Gastrocnemius medialis (tissue), 4 donors: ENCODE results near the gene SARM1. TPM values are rescaled to one million over a fixed set of nuclear protein-coding genes. Genes with fewer than 3 reads are reported as not detected.

Source experiments
- ATAC-seq, 2 donors: fragments of 150-250 bp; one replicate each; pipeline ENCODE4 v1.9.1; 2016
- DNase-seq, 2 donors: peaks; one replicate each; pipeline ENCODE4 v3.0.0-alpha.2; 2019
- H3K27ac ChIP-seq, 4 donors: fragments of 200-600 bp; sonication (generic); 1 replicate in 1 of 4; 2 replicates in 3 of 4; pipeline ENCODE4 v1.5.1; 2016 to 2018; ENCODE audit warnings: mild to moderate bottlenecking in 2 of 4, moderate library complexity in 1 of 4
- H3K27me3 ChIP-seq, 3 donors: fragments of 200-600 bp; sonication (generic) in 2 of 3; 1 replicate in 1 of 3; 2 replicates in 2 of 3; pipeline versions ENCODE4 v1.5.1 to v1.6.0; 2016 to 2019; ENCODE audit warnings: mild to moderate bottlenecking in 1 of 3, moderate library complexity in 1 of 3
- H3K36me3 ChIP-seq, 2 donors: fragments of 200-600 bp; sonication (generic) in 1 of 2; one replicate each; pipeline ENCODE4 v1.5.1; 2017 to 2018
- H3K4me1 ChIP-seq, 2 donors: fragments of 200-600 bp; sonication (generic) in 1 of 2; one replicate each; pipeline ENCODE4 v1.5.1; 2016 to 2017; ENCODE audit warnings: mild to moderate bottlenecking in 2 of 2
- H3K4me3 ChIP-seq, 4 donors: fragments of 200-600 bp; sonication (generic) in 3 of 4; 1 replicate in 1 of 4; 2 replicates in 3 of 4; pipeline ENCODE4 v1.5.1; 2016 to 2019; ENCODE audit warnings: mild to moderate bottlenecking in 2 of 4
- H3K9me3 ChIP-seq, 3 donors: fragments of 200-600 bp; sonication (generic) in 2 of 3; 1 replicate in 1 of 3; 2 replicates in 2 of 3; pipeline ENCODE4 v1.5.1; 2016 to 2019
- POLR2A ChIP-seq, 2 donors: fragments of 450-650 bp; IDR thresholded peaks; one replicate each; pipeline ENCODE4 v1.6.1; 2017; ENCODE audit warnings: antibody characterized with exemption in 2 of 2, mild to moderate bottlenecking in 2 of 2, moderate library complexity in 2 of 2
- in situ Hi-C, 4 donors: fragments of 200-750 bp; cut with MboI; loops; one replicate each; pipeline versions ENCODE4 v1.15.0 to v1.8.0; 2017; ENCODE audit warnings: low sequenced_read_pairs in 4 of 4
- intact Hi-C: fragments of 100-400 bp; cut with DNase I; formaldehyde crosslinking; loops from one replicate; pipeline ENCODE4 v1.15.1; 2023; ENCODE audit warnings: low total_unique reads
- total RNA-seq, 4 donors: library from RNA; depleted of rRNA; stranded (reverse); fragments of >200 nt; gene quantifications; one replicate each; pipeline versions ENCODE4 v1.1.0 to v1.2.3, GENCODE V29; 2016
- TF ChIP-seq, protein P1 (sequence below), 5 experiments: fragments of 450-650 bp in 3 of 5; fragments of 200-600 bp in 2 of 5; sonication (generic) in 2 of 5; IDR thresholded peaks in 4 of 5; conservative IDR thresholded peaks in 1 of 5; 1 replicate in 4 of 5; 2 replicates in 1 of 5; pipeline ENCODE4 v1.5.1; 2016 to 2019; ENCODE audit warnings: antibody characterized with exemption in 5 of 5, mild to moderate bottlenecking in 3 of 5, moderate library complexity in 3 of 5

The SARM1 gene
- total RNA-seq, 4 donors from 2014 or later = 0.78 to 1.9 (median 1.7) TPM

GRCh38 chr17:28345419-28346198, 25.9 kb upstream of the SARM1 start:
- in situ Hi-C loops (loop anchor here in 2 of 4 donors (25.0 kb wide), 1 partner anchor 617 kb away; the partner anchor contains the start of gene PHF12 (in 2 of the 2)), intact Hi-C loops (no loop called here)
- H3K27ac ChIP-seq = peak overlapping the region in 1 of 4 donors; percentile 33
- H3K36me3 ChIP-seq = peaks cover 0 to 98% of the 10 kb centered on the region in 2 donors
- H3K27me3 ChIP-seq = no peaks in the 10 kb centered on the region
- DNase-seq (peak in 1 of 2 donors; percentile 39), ATAC-seq (peak in 1 of 2 donors; percentile 45)
- no peaks in the 10 kb centered on the region for H3K9me3 ChIP-seq
- no peak overlapping the region for H3K4me3 ChIP-seq
- peaks cover 0 to 6% of the 10 kb centered on the region in 2 donors for H3K4me1 ChIP-seq
- TF ChIP-seq POLR2A (IDR thresholded peaks at IDR 0.05) = no peak
- TF ChIP-seq, protein P1, sequence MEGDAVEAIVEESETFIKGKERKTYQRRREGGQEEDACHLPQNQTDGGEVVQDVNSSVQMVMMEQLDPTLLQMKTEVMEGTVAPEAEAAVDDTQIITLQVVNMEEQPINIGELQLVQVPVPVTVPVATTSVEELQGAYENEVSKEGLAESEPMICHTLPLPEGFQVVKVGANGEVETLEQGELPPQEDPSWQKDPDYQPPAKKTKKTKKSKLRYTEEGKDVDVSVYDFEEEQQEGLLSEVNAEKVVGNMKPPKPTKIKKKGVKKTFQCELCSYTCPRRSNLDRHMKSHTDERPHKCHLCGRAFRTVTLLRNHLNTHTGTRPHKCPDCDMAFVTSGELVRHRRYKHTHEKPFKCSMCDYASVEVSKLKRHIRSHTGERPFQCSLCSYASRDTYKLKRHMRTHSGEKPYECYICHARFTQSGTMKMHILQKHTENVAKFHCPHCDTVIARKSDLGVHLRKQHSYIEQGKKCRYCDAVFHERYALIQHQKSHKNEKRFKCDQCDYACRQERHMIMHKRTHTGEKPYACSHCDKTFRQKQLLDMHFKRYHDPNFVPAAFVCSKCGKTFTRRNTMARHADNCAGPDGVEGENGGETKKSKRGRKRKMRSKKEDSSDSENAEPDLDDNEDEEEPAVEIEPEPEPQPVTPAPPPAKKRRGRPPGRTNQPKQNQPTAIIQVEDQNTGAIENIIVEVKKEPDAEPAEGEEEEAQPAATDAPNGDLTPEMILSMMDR (IDR thresholded peaks at IDR 0.05 in 4 of 5, conservative IDR thresholded peaks at IDR 0.05 in 1 of 5) = no peak

- H3K4me1 ChIP-seq = peaks cover 0 to 6% of the 10 kb centered on the region in 2 donors
- intact Hi-C loops = no loop called here
Measured at GRCh38 chr17:28346199-28346580, 25.3 kb upstream of the SARM1 start.

DNA sequence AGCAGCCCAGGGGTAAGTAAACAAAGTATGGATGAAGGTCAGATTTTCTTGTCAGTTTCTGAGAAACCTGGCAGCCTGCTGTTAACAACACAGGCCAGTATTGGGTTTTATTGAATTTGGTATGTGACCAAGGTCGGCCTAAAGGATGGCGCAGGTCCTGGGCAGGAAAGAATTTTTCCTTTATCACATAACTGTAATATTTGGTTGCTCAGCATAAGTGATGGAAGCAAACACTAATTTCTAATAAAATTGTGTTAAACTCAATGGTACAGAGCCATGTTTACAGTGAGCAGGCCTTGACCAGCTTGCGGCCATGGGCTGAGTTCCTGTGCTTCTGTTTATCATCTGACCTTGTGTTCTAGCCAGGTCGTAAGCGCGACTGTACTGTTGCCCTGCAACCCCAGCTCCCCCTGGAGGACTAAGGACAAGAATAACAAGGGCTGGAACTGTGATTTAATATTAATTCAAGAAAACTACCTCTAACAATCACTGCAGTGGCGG, 24.7 kb upstream of the SARM1 start:
- no peak for ATAC-seq

More at GRCh38 chr17:28346199-28346580, 25.3 kb upstream of the SARM1 start:
- H3K27me3 ChIP-seq = no peaks in the 10 kb centered on the region
- ATAC-seq (no peak), DNase-seq (no peak)
- no peak for TF ChIP-seq POLR2A (IDR thresholded peaks at IDR 0.05)
- TF ChIP-seq, protein P1 (IDR thresholded peaks at IDR 0.05 in 4 of 5, conservative IDR thresholded peaks at IDR 0.05 in 1 of 5) = no peak
- H3K4me3 ChIP-seq = no peak overlapping the region
- peak overlapping the region in 1 of 4 donors; percentile 35 for H3K27ac ChIP-seq
- no peaks in the 10 kb centered on the region for H3K9me3 ChIP-seq
- in situ Hi-C loops = loop anchor here in 2 of 4 donors (25.0 kb wide), 1 partner anchor 616 kb away; the partner anchor contains the start of gene PHF12 (in 2 of the 2)
- H3K36me3 ChIP-seq = peaks cover 0 to 98% of the 10 kb centered on the region in 2 donors

DNA sequence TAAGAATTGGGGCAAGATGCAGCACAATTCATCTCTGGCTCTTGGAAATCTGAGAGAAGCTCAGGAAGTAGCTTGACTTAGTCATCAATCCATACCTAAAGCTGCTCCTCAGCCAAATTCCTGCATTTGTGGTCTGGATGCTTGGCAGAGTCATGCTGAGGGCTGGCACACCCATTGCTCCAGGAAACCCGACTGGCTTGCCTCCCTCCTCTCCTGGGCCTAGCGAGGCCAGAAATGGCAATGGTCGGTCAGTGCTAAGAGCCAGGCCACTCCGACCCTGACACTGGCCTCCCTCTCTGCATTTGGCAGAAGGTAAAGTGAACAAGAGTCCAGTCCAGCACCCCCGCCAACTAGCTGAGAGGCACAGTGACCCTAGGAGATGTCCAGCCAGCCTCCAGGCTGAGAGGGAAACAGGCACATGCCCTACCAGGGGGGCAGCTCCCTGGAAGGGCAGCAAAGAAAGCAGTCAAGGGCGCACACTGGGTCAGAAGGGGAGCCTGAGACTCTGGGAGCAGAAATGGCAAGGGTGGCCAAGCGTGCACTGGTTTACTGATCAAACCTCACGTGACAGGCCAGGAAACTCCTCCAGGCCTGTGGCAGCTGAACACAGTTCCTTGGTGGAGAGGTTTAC, 24.1 kb upstream of the SARM1 start:
- DNase-seq = no peak
- TF ChIP-seq, protein P1 (IDR thresholded peaks at IDR 0.05 in 4 of 5, conservative IDR thresholded peaks at IDR 0.05 in 1 of 5) = no peak
- no peak for TF ChIP-seq POLR2A (IDR thresholded peaks at IDR 0.05)

More for the DNA sequence above, 24.7 kb upstream of the SARM1 start:
- DNase-seq = no peak
- intact Hi-C loops = no loop called here
- peaks cover 0 to 6% of the 10 kb centered on the region in 2 donors for H3K4me1 ChIP-seq
- H3K9me3 ChIP-seq = no peaks in the 10 kb centered on the region
- H3K36me3 ChIP-seq = peaks cover 0 to 98% of the 10 kb centered on the region in 2 donors
- peak overlapping the region in 2 of 4 donors; percentile 22 to 35 for H3K27ac ChIP-seq
- no peak for TF ChIP-seq POLR2A (IDR thresholded peaks at IDR 0.05)
- TF ChIP-seq, protein P1 (IDR thresholded peaks at IDR 0.05 in 4 of 5, conservative IDR thresholded peaks at IDR 0.05 in 1 of 5) = peak in 1 of 5 experiments; percentile 18
- H3K4me3 ChIP-seq = no peak overlapping the region
- in situ Hi-C loops = loop anchor here in 2 of 4 donors (25.0 kb wide), 1 partner anchor 616 kb away; the partner anchor contains the start of gene PHF12 (in 2 of the 2)
- H3K27me3 ChIP-seq = no peaks in the 10 kb centered on the region

More for the DNA sequence above, 24.1 kb upstream of the SARM1 start:
- peaks cover 0 to 98% of the 10 kb centered on the region in 2 donors for H3K36me3 ChIP-seq
- intact Hi-C loops (no loop called here), in situ Hi-C loops (loop anchor here in 2 of 4 donors (25.0 kb wide), 1 partner anchor 615 kb away; the partner anchor contains the start of gene PHF12 (in 2 of the 2))
- H3K4me1 ChIP-seq = peaks cover 0 to 6% of the 10 kb centered on the region in 2 donors
- peak overlapping the region in 1 of 4 donors; percentile 35 for H3K27ac ChIP-seq
- ATAC-seq = no peak
- no peak overlapping the region for H3K4me3 ChIP-seq
- no peaks in the 10 kb centered on the region for H3K9me3 ChIP-seq
- no peaks in the 10 kb centered on the region for H3K27me3 ChIP-seq
